ENCODE measurements around the gene SCFD2. TPM values are rescaled to one million over a fixed set of nuclear protein-coding genes. Genes with fewer than 3 reads are reported as not detected.

The SCFD2 gene
- total RNA-seq, 1 donor from 2014 or later = 11.0 TPM

- peak overlapping the region; percentile 69 for H3K4me3 ChIP-seq (ENCODE audit: low read depth, low read length)
- TF ChIP-seq CTCF (IDR thresholded peaks at IDR 0.05; ENCODE audit: insufficient read depth, low read length, poor library complexity, severe bottlenecking) = no peak
- peaks cover 12% of the 10 kb centered on the region for H3K27me3 ChIP-seq (ENCODE audit: control insufficient read depth, insufficient read depth, low read length)
- DNase-seq (ENCODE audit: low read depth) = no peak
- H3K36me3 ChIP-seq (ENCODE audit: control insufficient read depth, insufficient read depth, low read length) = no peaks in the 10 kb centered on the region
Measured at GRCh38 chr4:52861171-52861823, 504.6 kb downstream of the SCFD2 start.

DNA sequence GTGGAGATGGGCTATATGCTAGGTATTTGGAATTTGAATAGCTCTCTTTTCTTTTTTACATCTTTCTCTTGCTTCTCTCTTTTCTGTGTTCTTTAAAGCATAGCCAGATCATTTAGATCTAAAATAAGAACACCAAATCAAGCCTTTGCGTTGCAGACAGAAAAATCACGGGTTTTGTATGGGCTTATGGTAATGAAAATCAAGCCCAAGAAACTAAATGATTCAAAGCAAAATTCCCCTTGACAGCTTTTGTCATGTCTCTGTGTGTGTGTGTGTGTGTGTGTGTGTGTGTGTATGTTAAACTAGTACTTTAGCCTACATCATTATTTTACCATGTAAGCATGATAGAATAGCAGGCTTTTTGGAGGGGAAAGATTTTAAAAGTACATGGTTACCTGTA is 505.5 kb downstream of the SCFD2 start:
- H3K4me3 ChIP-seq (ENCODE audit: low read depth, low read length) = no peak overlapping the region
- no peak for TF ChIP-seq CTCF (IDR thresholded peaks at IDR 0.05; ENCODE audit: insufficient read depth, low read length, poor library complexity, severe bottlenecking)
- H3K27me3 ChIP-seq (ENCODE audit: control insufficient read depth, insufficient read depth, low read length) = peaks cover 12% of the 10 kb centered on the region
- no peaks in the 10 kb centered on the region for H3K36me3 ChIP-seq (ENCODE audit: control insufficient read depth, insufficient read depth, low read length)
- DNase-seq (ENCODE audit: low read depth) = no peak

DNA sequence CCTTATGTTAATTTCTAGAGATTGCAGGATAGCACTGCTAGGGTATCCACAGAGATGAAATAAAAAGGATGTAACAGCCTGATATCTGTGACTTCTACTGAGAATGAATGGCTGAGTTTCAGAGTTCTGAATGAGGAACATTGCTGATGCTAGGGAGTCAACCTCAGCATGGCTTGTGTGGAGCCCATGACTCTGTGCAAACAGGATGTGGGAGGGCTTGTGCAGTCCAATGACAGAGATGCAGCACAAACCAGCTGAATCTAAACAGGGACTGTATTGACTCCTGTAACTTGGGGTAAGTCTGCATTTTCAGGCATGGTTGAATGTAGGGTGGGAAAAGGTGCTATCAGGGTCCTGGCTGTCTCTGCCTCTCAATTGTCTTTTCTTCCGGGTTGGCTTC is 509.1 kb downstream of the SCFD2 start:
- TF ChIP-seq CTCF (IDR thresholded peaks at IDR 0.05; ENCODE audit: insufficient read depth, low read length, poor library complexity, severe bottlenecking) = no peak
- DNase-seq (ENCODE audit: low read depth) = no peak
- Histone ChIP-seq H3K4me3 (ENCODE audit: low read depth, low read length) (no peak overlapping the region), H3K36me3 (ENCODE audit: control insufficient read depth, insufficient read depth, low read length) (no peaks in the 10 kb centered on the region), H3K27me3 (ENCODE audit: control insufficient read depth, insufficient read depth, low read length) (peaks cover 8% of the 10 kb centered on the region)

- H3K4me3 ChIP-seq (ENCODE audit: low read depth, low read length) = no peak overlapping the region
- H3K36me3 ChIP-seq (ENCODE audit: control insufficient read depth, insufficient read depth, low read length) = no peaks in the 10 kb centered on the region
- no peak for TF ChIP-seq CTCF (IDR thresholded peaks at IDR 0.05; ENCODE audit: insufficient read depth, low read length, poor library complexity, severe bottlenecking)
- DNase-seq (ENCODE audit: low read depth) = no peak
- no peaks in the 10 kb centered on the region for H3K27me3 ChIP-seq (ENCODE audit: control insufficient read depth, insufficient read depth, low read length)
Measured at GRCh38 chr4:52853351-52853750, 512.5 kb downstream of the SCFD2 start.

GRCh38 chr4:52852711-52853110 is 513.1 kb downstream of the SCFD2 start:
- DNase-seq (ENCODE audit: low read depth) = no peak
- H3K36me3 ChIP-seq (ENCODE audit: control insufficient read depth, insufficient read depth, low read length) = no peaks in the 10 kb centered on the region
- TF ChIP-seq CTCF (IDR thresholded peaks at IDR 0.05; ENCODE audit: insufficient read depth, low read length, poor library complexity, severe bottlenecking) = no peak
- H3K4me3 ChIP-seq (ENCODE audit: low read depth, low read length) = no peak overlapping the region
- no peaks in the 10 kb centered on the region for H3K27me3 ChIP-seq (ENCODE audit: control insufficient read depth, insufficient read depth, low read length)

DNA sequence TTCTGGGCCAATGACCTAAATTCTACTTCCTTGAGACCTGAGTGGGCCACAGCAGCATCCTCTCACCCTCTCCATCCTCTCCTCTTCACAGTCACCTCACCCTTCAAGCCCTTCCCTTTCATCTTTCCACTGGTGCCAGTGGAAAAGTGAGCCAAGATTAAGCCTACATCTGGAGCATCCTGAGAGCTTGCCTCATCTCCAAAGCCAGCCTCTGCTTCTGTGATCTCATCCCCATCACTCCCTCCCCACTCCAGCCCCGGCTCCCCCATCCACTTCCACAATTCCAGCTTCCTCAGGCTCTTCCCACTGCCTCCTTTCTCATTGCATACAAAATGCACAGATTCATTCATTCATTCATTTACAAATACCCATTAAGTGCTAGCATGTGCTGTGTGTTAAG is 513.8 kb downstream of the SCFD2 start:
- Histone ChIP-seq H3K4me3 (ENCODE audit: low read depth, low read length) (no peak overlapping the region), H3K36me3 (ENCODE audit: control insufficient read depth, insufficient read depth, low read length) (no peaks in the 10 kb centered on the region), H3K27me3 (ENCODE audit: control insufficient read depth, insufficient read depth, low read length) (no peaks in the 10 kb centered on the region)
- no peak for TF ChIP-seq CTCF (IDR thresholded peaks at IDR 0.05; ENCODE audit: insufficient read depth, low read length, poor library complexity, severe bottlenecking)
- no peak for DNase-seq (ENCODE audit: low read depth)
